WERI-Rb-1 (cell line): ENCODE data around the gene ZCCHC24.

Experiments
- DNase-seq: peaks from one replicate; pipeline ENCODE4 v3.0.0-alpha.2; 2020
- H3K27ac ChIP-seq: fragments of 250-450 bp; sonication (Bioruptor Pico); 2 replicates; pipeline ENCODE4 v1.5.1; 2020; ENCODE audit warnings: mild to moderate bottlenecking, moderate library complexity
- H3K27me3 ChIP-seq: fragments of 250-450 bp; sonication (Bioruptor Pico); 2 replicates; pipeline ENCODE4 v1.5.1; 2021; ENCODE audit warnings: mild to moderate bottlenecking, low read depth, moderate library complexity; ENCODE audit not compliant: insufficient read depth, severe bottlenecking
- H3K36me3 ChIP-seq: fragments of 250-450 bp; sonication (Bioruptor Pico); 2 replicates; pipeline ENCODE4 v1.5.1; 2020; ENCODE audit warnings: mild to moderate bottlenecking, moderate library complexity
- H3K4me3 ChIP-seq: 2 replicates; pipeline ENCODE4 v1.5.1; 2011; ENCODE audit warnings: low read depth, mild to moderate bottlenecking, control low read depth, low read length
- H3K9me3 ChIP-seq: fragments of 250-450 bp; sonication (Bioruptor Pico); 2 replicates; pipeline ENCODE4 v1.5.1; 2021; ENCODE audit warnings: mild to moderate bottlenecking, moderate library complexity; ENCODE audit not compliant: severe bottlenecking
- TF ChIP-seq, protein P1 (sequence below): IDR thresholded peaks from 2 replicates; pipeline ENCODE4 v1.5.1; 2011; ENCODE audit warnings: low read depth, mild to moderate bottlenecking, control low read depth, inconsistent platforms, low read length

Gene ZCCHC24

GRCh38 chr10:79445161-79445976, at the start of gene ZCCHC24:
ZCCHC24 (minus strand) TSS chr10:79445624; CDS start chr10:79445440, 184 bp downstream.
- no peak within 1 kb of the TSS for H3K27ac ChIP-seq
- TF ChIP-seq, protein P1, sequence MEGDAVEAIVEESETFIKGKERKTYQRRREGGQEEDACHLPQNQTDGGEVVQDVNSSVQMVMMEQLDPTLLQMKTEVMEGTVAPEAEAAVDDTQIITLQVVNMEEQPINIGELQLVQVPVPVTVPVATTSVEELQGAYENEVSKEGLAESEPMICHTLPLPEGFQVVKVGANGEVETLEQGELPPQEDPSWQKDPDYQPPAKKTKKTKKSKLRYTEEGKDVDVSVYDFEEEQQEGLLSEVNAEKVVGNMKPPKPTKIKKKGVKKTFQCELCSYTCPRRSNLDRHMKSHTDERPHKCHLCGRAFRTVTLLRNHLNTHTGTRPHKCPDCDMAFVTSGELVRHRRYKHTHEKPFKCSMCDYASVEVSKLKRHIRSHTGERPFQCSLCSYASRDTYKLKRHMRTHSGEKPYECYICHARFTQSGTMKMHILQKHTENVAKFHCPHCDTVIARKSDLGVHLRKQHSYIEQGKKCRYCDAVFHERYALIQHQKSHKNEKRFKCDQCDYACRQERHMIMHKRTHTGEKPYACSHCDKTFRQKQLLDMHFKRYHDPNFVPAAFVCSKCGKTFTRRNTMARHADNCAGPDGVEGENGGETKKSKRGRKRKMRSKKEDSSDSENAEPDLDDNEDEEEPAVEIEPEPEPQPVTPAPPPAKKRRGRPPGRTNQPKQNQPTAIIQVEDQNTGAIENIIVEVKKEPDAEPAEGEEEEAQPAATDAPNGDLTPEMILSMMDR = no peak
- H3K27me3 ChIP-seq = peaks cover 16% of the 10 kb centered on the region

GRCh38 chr10:79493806-79494205, 48.4 kb upstream of the ZCCHC24 start:
- H3K4me3 ChIP-seq = no peak overlapping the region
- no peaks in the 10 kb centered on the region for H3K9me3 ChIP-seq
- H3K27ac ChIP-seq = no peak overlapping the region
- no peak for DNase-seq
- TF ChIP-seq, protein P1 = no peak
- H3K27me3 ChIP-seq = no peaks in the 10 kb centered on the region
- no peaks in the 10 kb centered on the region for H3K36me3 ChIP-seq

More at GRCh38 chr10:79445161-79445976, at the start of gene ZCCHC24:
- no peaks in the 10 kb centered on the region for H3K9me3 ChIP-seq
- H3K4me3 ChIP-seq = peak within 1 kb of the TSS; percentile 48
- DNase-seq = peak; percentile 96
- no peaks in the 10 kb centered on the region for H3K36me3 ChIP-seq

DNA sequence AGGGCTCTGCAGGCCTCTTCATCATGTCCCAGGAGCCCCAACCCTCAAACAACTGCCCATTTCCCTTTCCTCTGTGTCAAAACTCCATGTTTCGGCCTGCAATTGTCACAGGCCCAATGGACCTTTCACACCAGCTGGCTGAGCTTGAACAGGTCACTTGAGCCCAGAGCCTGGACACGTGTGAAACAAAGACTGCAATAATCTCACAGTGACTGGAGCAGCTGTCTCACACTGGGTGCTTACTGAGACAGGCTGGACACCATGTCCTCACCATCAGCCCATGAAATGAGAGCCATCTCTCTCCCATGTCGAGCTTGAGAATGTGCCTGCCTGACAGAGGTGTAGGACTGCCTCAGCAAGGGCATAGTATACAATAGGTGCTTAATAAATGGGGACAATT, 47.4 kb upstream of the ZCCHC24 start:
- no peaks in the 10 kb centered on the region for H3K27me3 ChIP-seq
- H3K27ac ChIP-seq = no peak overlapping the region
- TF ChIP-seq, protein P1 = no peak
- H3K4me3 ChIP-seq = no peak overlapping the region
- H3K36me3 ChIP-seq = no peaks in the 10 kb centered on the region
- peak; percentile 44 for DNase-seq
- H3K9me3 ChIP-seq = no peaks in the 10 kb centered on the region

DNA sequence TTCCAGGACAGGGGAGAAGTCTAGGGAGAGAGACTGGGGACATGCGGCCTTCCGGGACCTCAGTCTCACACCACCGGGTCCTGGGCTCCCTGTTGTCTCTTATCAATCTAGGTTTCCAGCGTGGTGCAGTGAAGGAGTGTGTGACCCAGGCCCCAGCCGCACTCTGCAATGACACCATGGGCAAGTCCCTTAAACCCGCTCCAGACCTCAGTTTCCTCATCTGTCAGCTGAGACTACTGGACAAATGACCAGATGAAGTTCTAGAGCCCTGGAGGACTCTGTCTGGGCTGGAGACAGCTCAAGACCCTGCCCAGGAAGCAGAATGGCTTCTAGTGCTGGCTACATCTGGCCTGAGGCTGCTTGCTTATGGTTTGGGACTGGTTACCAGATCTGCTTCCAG, 46.8 kb upstream of the ZCCHC24 start:
- TF ChIP-seq, protein P1 = no peak
- Histone ChIP-seq H3K36me3 (no peaks in the 10 kb centered on the region), H3K4me3 (no peak overlapping the region), H3K9me3 (no peaks in the 10 kb centered on the region), H3K27ac (no peak overlapping the region), H3K27me3 (no peaks in the 10 kb centered on the region)
- no peak for DNase-seq

DNA sequence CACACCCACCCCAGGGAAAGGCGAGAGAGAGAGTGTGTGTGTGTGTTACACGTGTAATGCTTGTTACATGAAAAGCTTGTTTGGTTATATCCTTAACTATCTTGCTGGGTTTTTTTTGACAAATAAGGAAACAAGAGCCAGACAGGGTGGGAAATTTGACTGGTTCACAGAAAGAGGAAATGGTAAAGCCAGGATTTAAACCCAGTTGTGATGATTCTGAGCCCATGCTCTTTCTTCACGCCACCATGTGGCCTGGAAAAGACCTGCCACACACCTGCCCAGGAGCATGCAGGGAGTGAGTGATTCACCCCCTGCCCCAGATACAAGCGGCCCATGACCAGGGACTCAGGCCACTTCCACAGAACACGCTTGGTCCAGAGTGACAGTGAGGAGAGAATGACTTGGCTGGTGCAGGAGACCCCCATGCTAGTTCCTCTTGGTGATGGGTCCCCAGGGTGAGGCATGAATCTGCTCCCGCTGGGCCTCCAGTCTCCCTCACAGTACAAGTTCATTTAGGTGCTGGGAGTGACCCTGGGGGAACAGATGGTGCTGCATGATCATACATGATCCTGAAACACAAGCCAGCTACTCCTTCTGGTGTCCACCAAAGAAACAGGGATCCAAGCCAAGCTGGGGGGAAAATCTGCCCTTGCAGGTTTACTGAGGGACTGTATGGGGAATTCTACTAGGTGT, 45.9 kb upstream of the ZCCHC24 start:
- Histone ChIP-seq H3K27ac (peak overlapping the region; percentile 9), H3K4me3 (no peak overlapping the region), H3K9me3 (no peaks in the 10 kb centered on the region), H3K27me3 (no peaks in the 10 kb centered on the region), H3K36me3 (no peaks in the 10 kb centered on the region)
- peak; percentile 50 for DNase-seq
- TF ChIP-seq, protein P1 = peak; percentile 42
